DOHH2 (cell line): Measurements from ENCODE around the gene PDCD10.

Experiments used
- H3F3A ChIP-seq: fragments of 200-600 bp; sonication (generic), shearing (Covaris generic); 2 replicates; pipeline ENCODE4 v1.6.0; 2016; ENCODE audit warnings: antibody characterized with exemption, mild to moderate bottlenecking; ENCODE audit not compliant: control insufficient read depth, insufficient read depth
- H3K27ac ChIP-seq: fragments of 200-600 bp; sonication (generic); 2 replicates; pipeline ENCODE4 v1.5.1; 2014; ENCODE audit warnings: low read depth, mild to moderate bottlenecking, low read length, moderate library complexity
- H3K27me3 ChIP-seq: fragments of 200-600 bp; sonication (generic); 2 replicates; pipeline ENCODE4 v1.6.1; 2014; ENCODE audit warnings: mild to moderate bottlenecking, low read length, mixed read lengths; ENCODE audit not compliant: control insufficient read depth
- H3K36me3 ChIP-seq: fragments of 200-600 bp; sonication (generic); 2 replicates; pipeline ENCODE4 v1.6.1; 2014; ENCODE audit warnings: mild to moderate bottlenecking, low read length, moderate library complexity, mixed read lengths; ENCODE audit not compliant: control insufficient read depth
- H3K4me1 ChIP-seq: fragments of 200-600 bp; sonication (generic); 2 replicates; pipeline ENCODE4 v1.6.1; 2014; ENCODE audit warnings: mild to moderate bottlenecking, low read length, mixed read lengths; ENCODE audit not compliant: control insufficient read depth
- H3K4me2 ChIP-seq: fragments of 200-600 bp; sonication (generic); 2 replicates; pipeline ENCODE4 v1.6.0; 2014; ENCODE audit warnings: mild to moderate bottlenecking, low read length, moderate library complexity
- H3K4me3 ChIP-seq: fragments of 200-600 bp; sonication (generic); 2 replicates; pipeline ENCODE4 v1.5.1; 2014; ENCODE audit warnings: mild to moderate bottlenecking, low read length, mixed read lengths
- H3K79me2 ChIP-seq: fragments of 200-600 bp; sonication (generic); 2 replicates; pipeline ENCODE4 v1.6.1; 2014; ENCODE audit warnings: mild to moderate bottlenecking, low read length, mixed read lengths; ENCODE audit not compliant: control insufficient read depth
- H3K9me2 ChIP-seq: fragments of 200-600 bp; sonication (generic); replicated peaks from 2 replicates; pipeline ENCODE4 v1.6.1; 2014; ENCODE audit warnings: mild to moderate bottlenecking, low read length, mixed read lengths; ENCODE audit not compliant: control insufficient read depth
- H3K9me3 ChIP-seq: fragments of 200-600 bp; sonication (generic); 2 replicates; pipeline ENCODE4 v1.6.1; 2014; ENCODE audit warnings: antibody characterized with exemption, low read length, mixed read lengths; ENCODE audit not compliant: control insufficient read depth, insufficient read depth
- H4K20me1 ChIP-seq: fragments of 200-600 bp; sonication (generic); 2 replicates; pipeline ENCODE4 v1.6.0; 2014; ENCODE audit warnings: low read depth, mild to moderate bottlenecking, antibody characterized with exemption, low read length, moderate library complexity; ENCODE audit not compliant: control insufficient read depth, insufficient read depth
- CTCF ChIP-seq: fragments of 200-600 bp; sonication (generic); IDR thresholded peaks from one replicate; pipeline ENCODE4 v1.5.1; 2014; ENCODE audit warnings: antibody characterized with exemption, mild to moderate bottlenecking, low read depth, low read length; ENCODE audit not compliant: poor library complexity, severe bottlenecking
- EZH2phosphoT487 ChIP-seq: fragments of 200-600 bp; sonication (generic); IDR thresholded peaks from 2 replicates; pipeline ENCODE4 v1.6.1; 2017; ENCODE audit warnings: borderline replicate concordance, mild to moderate bottlenecking, antibody characterized with exemption, low read length, moderate library complexity, mixed read lengths

Gene PDCD10

GRCh38 chr3:167653155-167653554, 81.5 kb downstream of the PDCD10 start:
- Histone ChIP-seq H3K27ac (no peak overlapping the region), H3F3A (no peaks in the 10 kb centered on the region), H3K4me2 (peak overlapping the region; percentile 53)

GRCh38 chr3:167651826-167652225, 82.9 kb downstream of the PDCD10 start:
- Histone ChIP-seq H4K20me1 (no peaks in the 10 kb centered on the region), H3K4me1 (peaks cover 25% of the 10 kb centered on the region), H3K27me3 (no peaks in the 10 kb centered on the region), H3K9me3 (no peaks in the 10 kb centered on the region), H3K36me3 (no peaks in the 10 kb centered on the region), H3K9me2 (no peaks in the 10 kb centered on the region), H3K4me2 (no peak overlapping the region), H3K79me2 (no peaks in the 10 kb centered on the region), H3K27ac (no peak overlapping the region), H3K4me3 (no peak overlapping the region), H3F3A (no peaks in the 10 kb centered on the region)
- TF ChIP-seq EZH2phosphoT487 (no peak), CTCF (no peak)

More at GRCh38 chr3:167653155-167653554, 81.5 kb downstream of the PDCD10 start:
- H3K79me2 ChIP-seq, result no peaks in the 10 kb centered on the region
- H3K4me1 ChIP-seq, result peaks cover 25% of the 10 kb centered on the region
- no peaks in the 10 kb centered on the region for H4K20me1 ChIP-seq
- no peaks in the 10 kb centered on the region for H3K27me3 ChIP-seq
- TF ChIP-seq CTCF, result no peak
- TF ChIP-seq EZH2phosphoT487, result no peak
- H3K9me3 ChIP-seq, result no peaks in the 10 kb centered on the region
- H3K4me3 ChIP-seq, result no peak overlapping the region
- no peaks in the 10 kb centered on the region for H3K36me3 ChIP-seq
- no peaks in the 10 kb centered on the region for H3K9me2 ChIP-seq

- Histone ChIP-seq H4K20me1 (no peaks in the 10 kb centered on the region), H3K4me1 (peaks cover 25% of the 10 kb centered on the region), H3K9me3 (peaks cover 2% of the 10 kb centered on the region; the same call in 1 of the 2 replicates), H3K27ac (no peak overlapping the region), H3K9me2 (no peaks in the 10 kb centered on the region), H3K79me2 (no peaks in the 10 kb centered on the region), H3K4me3 (no peak overlapping the region), H3K27me3 (no peaks in the 10 kb centered on the region), H3K4me2 (peak overlapping the region; percentile 8; the same call in 1 of the 2 replicates), H3K36me3 (no peaks in the 10 kb centered on the region), H3F3A (no peaks in the 10 kb centered on the region)
- no peak for TF ChIP-seq EZH2phosphoT487
These were observed 84.2 kb downstream of the PDCD10 start for GRCh38 chr3:167650459-167650858.

- no peak overlapping the region for H3K27ac ChIP-seq
- TF ChIP-seq CTCF (no peak), EZH2phosphoT487 (no peak)
These were observed 84.9 kb downstream of the PDCD10 start for GRCh38 chr3:167649746-167650145.

More at GRCh38 chr3:167649746-167650145, 84.9 kb downstream of the PDCD10 start:
- no peaks in the 10 kb centered on the region for H3K79me2 ChIP-seq
- H3F3A ChIP-seq, result no peaks in the 10 kb centered on the region
- H3K36me3 ChIP-seq, result no peaks in the 10 kb centered on the region
- H3K9me3 ChIP-seq, result peaks cover 2% of the 10 kb centered on the region; the same call in 1 of the 2 replicates
- no peaks in the 10 kb centered on the region for H4K20me1 ChIP-seq
- no peaks in the 10 kb centered on the region for H3K27me3 ChIP-seq
- H3K9me2 ChIP-seq, result no peaks in the 10 kb centered on the region
- H3K4me1 ChIP-seq, result peaks cover 25% of the 10 kb centered on the region
- no peak overlapping the region for H3K4me2 ChIP-seq
- no peak overlapping the region for H3K4me3 ChIP-seq
